ENCODE measurements around the gene STMN3.
"Not testable (repeated sequence)": the region's sequence is repeated elsewhere in the genome, so short reads cannot be mapped to it uniquely, and the experiment has no call there.

Gene STMN3

DNA sequence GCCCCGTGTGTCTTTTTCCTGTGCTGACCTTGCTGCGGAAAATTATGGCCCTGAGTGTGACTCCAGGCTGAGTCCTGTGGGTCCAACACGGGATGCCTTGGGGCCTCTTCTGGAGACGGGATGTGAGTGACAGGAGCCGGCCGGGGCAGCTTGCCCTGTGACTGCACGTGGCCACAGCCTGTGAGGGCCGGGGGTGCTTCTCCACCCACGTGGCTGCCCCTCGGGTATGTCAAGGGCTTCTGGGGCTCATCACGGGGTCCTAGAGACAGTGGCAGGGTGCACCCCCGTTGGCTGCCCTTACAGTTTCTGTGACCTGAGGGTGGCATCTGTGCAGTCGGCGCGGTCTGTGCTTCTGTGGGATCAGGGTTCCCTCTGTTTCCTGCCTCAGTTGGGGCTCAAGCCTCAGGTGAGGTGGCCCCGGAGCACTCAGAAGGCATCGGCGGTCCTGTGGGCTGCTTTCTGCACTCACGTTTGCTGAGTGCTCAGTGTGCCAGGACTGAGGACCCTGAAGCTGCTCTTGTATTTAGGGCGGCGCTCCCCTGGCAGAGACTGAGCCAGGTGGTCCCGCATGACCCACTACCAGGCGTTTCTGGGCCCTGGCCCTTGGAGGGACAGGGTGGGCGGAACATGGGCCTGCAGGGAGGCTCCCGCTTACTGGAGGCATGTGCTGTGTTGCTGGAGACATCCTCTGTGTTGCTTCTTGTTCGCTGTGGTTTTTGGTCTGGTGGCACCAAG lies 10.3 kb upstream of the STMN3 start:
- Mint-ChIP-seq H3K27ac (ENCODE audit: low read depth) (no peak overlapping the region), H3K4me1 (peaks cover 23% of the 10 kb centered on the region)

DNA sequence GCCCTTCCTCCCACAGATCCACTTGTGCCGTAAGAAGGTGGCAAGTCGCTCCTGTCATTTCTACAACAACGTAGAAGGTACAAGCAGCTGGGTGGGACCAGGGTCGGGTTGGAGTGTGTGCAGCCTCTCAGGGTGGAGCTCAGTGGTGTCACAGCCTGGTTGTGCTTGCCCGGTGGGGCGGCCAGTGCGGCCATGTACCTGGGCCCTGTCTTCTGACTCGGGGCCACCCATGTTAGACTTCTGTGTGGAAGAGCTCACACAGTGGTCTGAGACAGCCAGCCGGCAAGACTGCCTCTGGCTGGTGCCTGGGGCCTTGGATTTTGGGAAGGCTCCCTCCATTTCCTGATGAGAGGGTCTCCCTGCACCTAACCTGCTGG lies 9.6 kb upstream of the STMN3 start:
- Mint-ChIP-seq H3K36me3 (ENCODE audit: insufficient read depth) (peaks cover 16% of the 10 kb centered on the region), H3K27ac (ENCODE audit: low read depth) (no peak overlapping the region), H3K4me3 (no peak overlapping the region), H3K4me1 (peaks cover 26% of the 10 kb centered on the region), H3K27me3 (no peaks in the 10 kb centered on the region), H3K9me3 (no peaks in the 10 kb centered on the region)
- no peak for ATAC-seq (replicated peaks; ENCODE audit: extremely low read depth, poor library complexity, severe bottlenecking)
- DNase-seq (ENCODE audit: low spot score in 2 of 2): no peak

More for the DNA sequence above, 10.3 kb upstream of the STMN3 start:
- peaks cover 14% of the 10 kb centered on the region for H3K36me3 Mint-ChIP-seq (ENCODE audit: insufficient read depth)
- no peak for DNase-seq (ENCODE audit: low spot score in 2 of 2)
- H3K9me3 Mint-ChIP-seq: no peaks in the 10 kb centered on the region
- H3K4me3 Mint-ChIP-seq: no peak overlapping the region
- no peaks in the 10 kb centered on the region for H3K27me3 Mint-ChIP-seq
- no peak for ATAC-seq (replicated peaks; ENCODE audit: extremely low read depth, poor library complexity, severe bottlenecking)

DNA sequence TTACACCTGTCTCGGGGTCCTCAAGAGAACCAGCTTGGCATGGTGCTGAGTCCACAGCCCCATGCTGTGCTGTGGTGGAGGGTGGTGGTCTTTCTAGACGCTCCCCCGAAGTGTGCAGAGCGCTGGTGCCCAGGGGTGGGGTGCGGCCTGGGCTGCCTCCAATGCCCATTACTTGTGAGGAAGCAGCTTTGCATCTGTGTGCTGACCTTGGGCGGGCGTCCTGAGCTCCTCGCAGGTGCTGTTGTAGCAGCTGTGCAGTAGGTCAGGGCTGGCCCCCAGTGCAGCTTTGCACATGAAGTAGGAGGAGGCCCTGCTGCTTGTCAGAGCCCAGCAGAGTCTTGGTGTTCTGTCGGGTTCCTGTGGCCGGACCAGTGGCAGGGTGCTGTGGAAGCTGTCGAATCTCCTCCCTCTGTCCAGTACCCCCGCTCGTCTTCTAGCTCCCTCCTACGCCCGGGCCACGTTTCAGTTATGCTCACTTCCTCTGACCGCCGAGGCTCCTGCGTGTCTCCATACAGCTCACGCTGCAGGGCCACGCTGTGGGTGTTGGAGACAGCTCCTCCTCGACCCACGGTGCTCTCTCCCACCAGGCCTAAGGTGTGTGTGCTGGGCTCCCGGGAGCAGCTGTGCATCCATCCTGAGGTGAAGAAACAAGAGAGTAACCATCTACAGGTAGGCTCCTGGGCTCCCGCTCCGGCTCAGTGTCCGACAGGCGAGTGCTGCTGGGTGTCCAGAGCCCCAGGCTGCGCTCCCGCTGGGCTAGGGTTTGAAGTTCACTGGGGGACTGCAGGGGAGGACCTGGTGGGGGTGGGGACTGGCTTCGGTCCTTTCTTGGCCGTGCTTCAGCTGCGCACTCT lies 9.0 kb upstream of the STMN3 start:
- Mint-ChIP-seq H3K27me3 (no peaks in the 10 kb centered on the region), H3K36me3 (ENCODE audit: insufficient read depth) (peaks cover 16% of the 10 kb centered on the region), H3K9me3 (no peaks in the 10 kb centered on the region), H3K4me3 (no peak overlapping the region), H3K27ac (ENCODE audit: low read depth) (no peak overlapping the region), H3K4me1 (peaks cover 26% of the 10 kb centered on the region)
- no peak for DNase-seq (ENCODE audit: low spot score in 2 of 2)
- ATAC-seq (replicated peaks; ENCODE audit: extremely low read depth, poor library complexity, severe bottlenecking): no peak

DNA sequence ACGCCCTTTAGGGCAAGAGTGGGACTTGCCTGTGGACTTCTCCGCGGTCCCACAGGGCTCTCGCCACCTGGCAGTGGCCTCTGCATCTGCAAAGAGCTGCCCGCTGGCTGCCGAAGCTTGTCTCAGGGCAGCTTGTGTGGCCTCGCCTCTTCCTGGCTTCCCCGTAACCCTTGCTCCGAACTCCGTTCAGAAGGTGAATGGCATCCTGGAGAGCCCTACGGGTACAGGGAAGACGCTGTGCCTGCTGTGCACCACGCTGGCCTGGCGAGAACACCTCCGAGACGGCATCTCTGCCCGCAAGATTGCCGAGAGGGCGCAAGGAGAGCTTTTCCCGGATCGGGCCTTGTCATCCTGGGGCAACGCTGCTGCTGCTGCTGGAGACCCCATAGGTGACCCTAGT lies 7.9 kb upstream of the STMN3 start:
- peaks cover 13% of the 10 kb centered on the region for H3K36me3 Mint-ChIP-seq (ENCODE audit: insufficient read depth)
- H3K9me3 Mint-ChIP-seq: no peaks in the 10 kb centered on the region
- ATAC-seq (replicated peaks; ENCODE audit: extremely low read depth, poor library complexity, severe bottlenecking): no peak
- peaks cover 26% of the 10 kb centered on the region for H3K4me1 Mint-ChIP-seq
- no peaks in the 10 kb centered on the region for H3K27me3 Mint-ChIP-seq
- H3K4me3 Mint-ChIP-seq: no peak overlapping the region
- no peak overlapping the region for H3K27ac Mint-ChIP-seq (ENCODE audit: low read depth)
- no peak for DNase-seq (ENCODE audit: low spot score in 2 of 2)

DNA sequence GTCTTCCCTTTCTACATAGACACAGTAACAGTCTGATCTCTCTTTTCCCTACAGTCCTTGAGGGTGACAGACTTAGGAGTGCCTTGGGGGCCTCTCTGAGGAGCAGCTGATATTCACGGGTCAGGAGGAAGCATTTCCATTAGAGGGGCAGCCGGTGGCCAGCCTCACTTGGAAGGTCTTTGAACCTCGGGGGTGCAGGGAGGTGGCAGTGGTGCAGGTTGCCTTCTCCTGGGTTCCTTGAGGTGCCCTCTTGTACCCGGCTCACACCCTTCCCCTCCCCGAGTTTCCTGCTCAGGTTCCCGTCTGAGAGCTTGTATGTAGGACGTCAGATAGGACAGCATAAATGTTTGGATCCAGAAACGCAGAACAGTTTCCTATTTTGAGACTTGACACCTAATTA lies 7.4 kb upstream of the STMN3 start:
- Mint-ChIP-seq H3K27ac (ENCODE audit: low read depth) (no peak overlapping the region), H3K9me3 (no peaks in the 10 kb centered on the region), H3K4me1 (peaks cover 26% of the 10 kb centered on the region), H3K27me3 (no peaks in the 10 kb centered on the region), H3K4me3 (no peak overlapping the region), H3K36me3 (ENCODE audit: insufficient read depth) (peaks cover 13% of the 10 kb centered on the region)
- DNase-seq (ENCODE audit: low spot score in 2 of 2): no peak
- ATAC-seq (replicated peaks; ENCODE audit: extremely low read depth, poor library complexity, severe bottlenecking): no peak

DNA sequence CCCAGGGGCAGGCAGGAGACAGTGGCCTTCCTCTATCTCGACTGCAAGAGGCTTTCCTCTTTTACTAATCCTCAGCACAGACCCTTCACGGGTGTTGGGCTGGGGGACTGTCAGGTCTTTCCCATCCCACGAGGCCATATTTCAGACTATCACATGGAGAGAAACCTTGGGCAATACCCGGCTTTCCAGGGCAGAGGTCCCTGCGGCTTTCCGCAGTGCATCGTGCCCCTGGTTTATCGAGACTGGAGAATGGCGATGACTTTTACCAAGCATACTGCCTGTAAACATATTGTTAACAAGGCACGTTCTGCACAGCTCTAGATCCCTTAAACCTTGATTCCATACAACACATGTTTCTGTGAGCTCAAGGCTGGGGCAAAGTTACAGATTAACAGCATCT lies 7.0 kb upstream of the STMN3 start:
- not testable (repeated sequence) for ATAC-seq (replicated peaks; ENCODE audit: extremely low read depth, poor library complexity, severe bottlenecking); H3K9me3 Mint-ChIP-seq; DNase-seq (ENCODE audit: low spot score in 2 of 2); H3K27ac Mint-ChIP-seq (ENCODE audit: low read depth); H3K27me3 Mint-ChIP-seq
- Mint-ChIP-seq H3K4me3 (peak overlapping the region; percentile 87), H3K4me1 (peaks cover 26% of the 10 kb centered on the region), H3K36me3 (ENCODE audit: insufficient read depth) (peaks cover 13% of the 10 kb centered on the region)

DNA sequence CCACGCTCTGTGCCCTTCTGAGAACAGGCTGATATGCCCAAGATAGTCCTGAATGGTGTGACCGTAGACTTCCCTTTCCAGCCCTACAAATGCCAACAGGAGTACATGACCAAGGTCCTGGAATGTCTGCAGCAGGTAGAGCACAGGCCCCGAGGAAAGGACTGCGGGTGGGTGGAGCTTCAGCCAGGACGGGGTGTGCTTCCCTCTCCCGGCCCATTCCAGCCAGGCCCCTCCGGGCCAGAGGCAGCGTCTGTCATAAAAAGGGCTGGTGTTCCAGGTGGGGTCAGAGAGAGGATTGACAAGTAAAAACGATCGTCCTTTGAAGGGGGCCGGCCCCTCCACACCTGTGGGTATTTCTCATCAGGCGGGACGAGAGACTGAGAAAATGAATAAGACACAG lies 6.1 kb upstream of the STMN3 start:
- DNase-seq (ENCODE audit: low spot score in 2 of 2) (no peak), ATAC-seq (replicated peaks; ENCODE audit: extremely low read depth, poor library complexity, severe bottlenecking) (no peak)
- H3K9me3 Mint-ChIP-seq: no peaks in the 10 kb centered on the region
- H3K36me3 Mint-ChIP-seq (ENCODE audit: insufficient read depth): peaks cover 12% of the 10 kb centered on the region
- no peaks in the 10 kb centered on the region for H3K27me3 Mint-ChIP-seq
- H3K4me3 Mint-ChIP-seq: peak overlapping the region; percentile 87
- no peak overlapping the region for H3K27ac Mint-ChIP-seq (ENCODE audit: low read depth)
- H3K4me1 Mint-ChIP-seq: peaks cover 28% of the 10 kb centered on the region

DNA sequence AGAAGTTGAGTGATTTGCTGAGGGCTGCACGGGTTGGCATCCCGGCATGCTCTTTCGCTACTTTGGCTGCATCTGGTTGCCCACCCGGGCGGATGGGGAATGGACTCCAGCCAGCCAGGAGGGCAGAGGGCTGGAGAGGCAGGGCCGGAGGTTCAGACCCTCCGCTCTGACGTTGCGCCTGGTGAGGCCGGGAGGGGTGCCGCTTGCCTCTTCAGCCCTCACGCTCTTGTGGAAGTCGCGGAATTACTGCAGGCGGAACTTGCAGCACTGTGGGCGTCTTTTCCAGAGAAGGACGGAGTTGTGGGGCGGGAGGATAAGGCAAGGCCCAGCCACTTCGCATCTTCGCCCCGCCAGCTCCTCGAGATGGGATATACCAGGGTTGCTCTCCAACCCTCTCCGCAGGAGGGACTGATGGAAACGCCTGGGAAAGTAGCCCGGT lies 5.5 kb upstream of the STMN3 start:
- Mint-ChIP-seq H3K4me1 (peaks cover 34% of the 10 kb centered on the region), H3K27ac (ENCODE audit: low read depth) (peak overlapping the region; percentile 94), H3K27me3 (no peaks in the 10 kb centered on the region), H3K4me3 (peak overlapping the region; percentile 87), H3K36me3 (ENCODE audit: insufficient read depth) (peaks cover 16% of the 10 kb centered on the region), H3K9me3 (no peaks in the 10 kb centered on the region)
- no peak for DNase-seq (ENCODE audit: low spot score in 2 of 2)
- ATAC-seq (replicated peaks; ENCODE audit: extremely low read depth, poor library complexity, severe bottlenecking): peak; percentile 12

DNA sequence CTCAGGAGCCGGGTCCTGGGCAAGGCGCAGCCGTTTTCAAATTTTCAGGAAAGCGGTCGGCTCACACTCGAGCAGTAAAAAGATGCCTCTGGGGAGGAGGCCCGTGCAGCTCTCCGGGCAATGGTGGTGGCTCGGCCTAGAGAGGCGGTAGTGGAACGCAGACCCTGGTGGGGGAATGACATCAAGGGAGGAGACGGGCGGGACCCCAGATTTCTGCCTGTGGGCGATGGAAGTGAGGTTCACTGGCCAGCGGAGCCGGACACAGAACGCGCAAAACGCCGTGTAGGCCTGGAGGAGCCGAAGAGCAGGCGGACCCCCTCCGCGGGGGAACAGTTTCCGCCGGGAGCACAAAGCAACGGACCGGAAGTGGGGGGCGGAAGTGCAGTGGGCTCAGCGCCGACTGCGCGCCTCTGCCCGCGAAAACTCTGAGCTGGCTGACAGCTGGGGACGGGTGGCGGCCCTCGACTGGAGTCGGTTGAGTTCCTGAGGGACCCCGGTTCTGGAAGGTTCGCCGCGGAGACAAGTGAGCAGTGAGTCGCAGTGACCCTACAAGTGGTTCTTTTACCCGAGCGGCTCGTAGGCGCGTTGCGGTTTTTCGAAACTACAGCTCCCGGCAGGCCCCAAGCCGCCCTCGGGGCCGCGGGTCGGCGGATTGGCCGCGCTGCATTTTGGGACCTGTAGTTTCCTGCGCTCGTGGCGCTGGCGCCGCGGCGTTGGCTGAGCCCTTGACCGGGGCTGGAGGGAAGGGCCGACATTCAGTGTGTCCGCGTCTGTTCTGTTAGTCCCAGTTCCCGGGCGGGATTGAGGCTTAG lies 4.9 kb upstream of the STMN3 start, which contains the start of gene RTEL1:
RTEL1 (plus strand) TSS at position 376 of the 812 bp plus-strand sequence. CDS start 1,091 bp downstream, outside the sequence.
- DNase-seq (ENCODE audit: low spot score in 2 of 2) (peak; percentile 86), ATAC-seq (replicated peaks; ENCODE audit: extremely low read depth, poor library complexity, severe bottlenecking) (peak; percentile 80)
- Mint-ChIP-seq H3K27ac (ENCODE audit: low read depth) (peak within 1 kb of the TSS; percentile 94), H3K27me3 (no peaks in the 10 kb centered on the region), H3K4me1 (peaks cover 36% of the 10 kb centered on the region), H3K36me3 (ENCODE audit: insufficient read depth) (peaks cover 16% of the 10 kb centered on the region), H3K9me3 (no peaks in the 10 kb centered on the region), H3K4me3 (peak within 1 kb of the TSS; percentile 87)

DNA sequence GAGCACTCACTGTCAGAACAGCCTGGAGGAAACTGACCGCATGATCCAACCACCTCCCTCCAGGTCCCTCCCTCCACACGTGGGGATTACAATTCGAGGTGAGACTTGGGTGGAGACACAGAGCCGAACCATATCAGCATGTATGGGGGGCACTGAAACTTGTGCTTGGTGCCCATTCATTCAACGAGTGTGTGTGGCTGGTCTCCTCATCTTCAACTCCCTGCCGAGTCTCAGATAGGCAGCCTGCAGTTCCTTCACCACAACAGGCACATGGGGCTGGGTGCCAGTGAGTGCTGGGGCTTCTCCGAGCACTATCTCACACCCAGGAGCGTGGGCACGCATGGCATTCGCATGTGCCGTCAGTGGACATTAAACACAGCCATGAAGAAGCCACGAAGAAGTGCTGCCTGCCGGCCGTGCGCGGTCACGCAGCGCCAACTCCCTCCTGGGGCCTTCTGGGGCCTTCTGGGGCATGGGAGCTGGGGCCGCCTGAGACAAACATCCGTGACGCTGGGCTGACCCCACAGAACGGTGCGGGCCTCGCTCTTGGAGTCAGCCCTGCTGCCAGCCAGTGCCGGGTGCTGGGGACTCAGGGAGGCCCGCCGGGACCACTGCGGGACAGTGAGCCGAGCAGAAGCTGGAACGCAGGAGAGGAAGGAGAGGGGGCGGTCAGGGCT lies 4.2 kb upstream of the STMN3 start:
- peak overlapping the region; percentile 87 for H3K4me3 Mint-ChIP-seq
- no peak for DNase-seq (ENCODE audit: low spot score in 2 of 2)
- ATAC-seq (replicated peaks; ENCODE audit: extremely low read depth, poor library complexity, severe bottlenecking): no peak
- peaks cover 16% of the 10 kb centered on the region for H3K36me3 Mint-ChIP-seq (ENCODE audit: insufficient read depth)
- H3K4me1 Mint-ChIP-seq: peaks cover 35% of the 10 kb centered on the region
- no peaks in the 10 kb centered on the region for H3K27me3 Mint-ChIP-seq
- peak overlapping the region; percentile 94 for H3K27ac Mint-ChIP-seq (ENCODE audit: low read depth)
- no peaks in the 10 kb centered on the region for H3K9me3 Mint-ChIP-seq

DNA sequence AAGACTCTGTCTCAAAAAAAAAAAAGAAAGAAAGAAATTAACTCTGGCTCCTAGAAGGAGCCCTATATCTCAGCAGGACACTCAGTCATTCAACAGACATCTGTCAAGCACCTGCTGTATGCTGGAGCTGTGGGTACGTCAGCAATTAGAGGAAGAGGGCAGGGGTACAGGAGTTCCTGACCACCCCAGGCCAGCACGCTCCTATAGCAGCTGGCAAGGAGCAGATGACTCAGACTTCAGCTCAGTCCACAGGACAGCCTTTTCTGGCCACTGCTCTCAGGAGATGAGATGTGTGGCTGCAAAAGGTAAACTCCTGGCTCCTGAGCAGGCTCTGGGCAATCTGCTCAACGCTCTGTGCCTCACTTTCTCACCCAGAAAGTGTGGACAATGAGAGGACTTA lies 3.2 kb upstream of the STMN3 start:
- H3K27ac Mint-ChIP-seq (ENCODE audit: low read depth): peak overlapping the region; percentile 25
- no peaks in the 10 kb centered on the region for H3K9me3 Mint-ChIP-seq
- DNase-seq (ENCODE audit: low spot score in 2 of 2) (no peak), ATAC-seq (replicated peaks; ENCODE audit: extremely low read depth, poor library complexity, severe bottlenecking) (no peak)
- peaks cover 15% of the 10 kb centered on the region for H3K36me3 Mint-ChIP-seq (ENCODE audit: insufficient read depth)
- peaks cover 36% of the 10 kb centered on the region for H3K4me1 Mint-ChIP-seq
- H3K27me3 Mint-ChIP-seq: no peaks in the 10 kb centered on the region
- no peak overlapping the region for H3K4me3 Mint-ChIP-seq

DNA sequence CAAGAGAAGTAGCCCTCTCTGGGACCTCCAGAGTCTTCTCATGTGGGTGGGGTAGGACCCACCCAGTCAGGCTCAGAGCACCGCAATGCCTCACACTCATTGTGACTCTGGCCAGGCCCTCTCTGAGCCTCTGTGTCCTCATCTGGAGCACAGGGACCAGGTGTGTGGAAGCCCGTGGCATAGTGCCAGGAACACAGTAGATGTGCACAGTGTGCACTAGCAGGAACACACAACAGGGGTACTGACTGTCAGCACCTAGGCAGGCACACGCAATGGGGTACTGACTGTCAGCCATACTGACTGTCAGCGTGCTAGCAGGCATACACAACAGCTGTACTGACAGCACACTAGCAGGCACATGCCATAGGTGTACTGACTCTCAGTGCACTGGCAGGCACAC lies 2.0 kb upstream of the STMN3 start:
- Mint-ChIP-seq H3K27ac (ENCODE audit: low read depth) (no peak overlapping the region), H3K9me3 (no peaks in the 10 kb centered on the region), H3K36me3 (ENCODE audit: insufficient read depth) (peaks cover 15% of the 10 kb centered on the region), H3K4me3 (no peak overlapping the region), H3K4me1 (peaks cover 42% of the 10 kb centered on the region), H3K27me3 (no peaks in the 10 kb centered on the region)
- ATAC-seq (replicated peaks; ENCODE audit: extremely low read depth, poor library complexity, severe bottlenecking) (no peak), DNase-seq (ENCODE audit: low spot score in 2 of 2) (no peak)
